ENCODE measurements around the gene PSMB10. TPM values are rescaled to one million over a fixed set of nuclear protein-coding genes. Genes with fewer than 3 reads are reported as not detected.

PSMB10 gene
- total and polyA plus RNA-seq, 3 experiments from 2014 or later = 176 to 518 (median 189) TPM

GRCh38 chr16:67966549-67967182 lies 30.0 kb upstream of the PSMB10 start:
- peaks cover 22 to 32% (median 30%) of the 10 kb centered on the region in 3 donors for H3K4me1 Mint-ChIP-seq
- CTCF ChIA-PET = interaction anchor here (1.0 to 1.4 kb wide), 2 partner anchors 25 to 84 kb away, joined by 4 to 5 read pairs; no protein-coding TSS in a partner anchor
- peaks cover 17% of the 10 kb centered on the region for H3K4me1 ChIP-seq (ENCODE audit: insufficient read depth, low read length)
- H3K27me3 ChIP-seq (ENCODE audit: insufficient read depth, low read length, poor library complexity, severe bottlenecking) = no peaks in the 10 kb centered on the region
- DNase-seq = no peak
- H3K27ac Mint-ChIP-seq = peak overlapping the region in 5 of 8 donors; percentile 74 to 95 (median 91)
- H3K9me3 ChIP-seq (ENCODE audit: low read length) = no peaks in the 10 kb centered on the region
- no peaks in the 10 kb centered on the region for H3K9me3 Mint-ChIP-seq
- POLR2A ChIA-PET = interaction anchor here (1.0 kb wide), 1 partner anchor 31 kb away, joined by 4 read pairs; no protein-coding TSS in a partner anchor
- H3K36me3 Mint-ChIP-seq = peaks cover 0 to 16% (median 0%) of the 10 kb centered on the region in 3 donors
- H3K27ac ChIP-seq (ENCODE audit: low read depth, low read length) = no peak overlapping the region
- peaks cover 6% of the 10 kb centered on the region for H3K36me3 ChIP-seq (ENCODE audit: insufficient read depth, low read length)
- peak overlapping the region; percentile 83 to 97 (median 96) for H3K4me3 Mint-ChIP-seq
- no peaks in the 10 kb centered on the region for H3K27me3 Mint-ChIP-seq
- peak overlapping the region; percentile 81 for H3K4me3 ChIP-seq (ENCODE audit: low read length)

GRCh38 chr16:67965668-67966548 lies 29.3 kb upstream of the PSMB10 start:
- Mint-ChIP-seq H3K27ac (peak overlapping the region in 3 of 8 donors; percentile 31 to 61 (median 52)), H3K36me3 (peaks cover 0 to 23% (median 2%) of the 10 kb centered on the region in 3 donors), H3K27me3 (no peaks in the 10 kb centered on the region), H3K4me3 (peak overlapping the region in 1 of 7 donors; percentile 96), H3K9me3 (no peaks in the 10 kb centered on the region), H3K4me1 (peaks cover 22 to 32% (median 30%) of the 10 kb centered on the region in 3 donors)
- no peaks in the 10 kb centered on the region for H3K9me3 ChIP-seq (ENCODE audit: low read length)
- H3K4me3 ChIP-seq (ENCODE audit: low read length) = no peak overlapping the region
- ChIA-PET POLR2A (interaction anchor here (1.0 kb wide), 1 partner anchor 30 kb away, joined by 4 read pairs; no protein-coding TSS in a partner anchor), CTCF (interaction anchor here (1.4 kb wide), 1 partner anchor 83 kb away, joined by 4 read pairs; no protein-coding TSS in a partner anchor)
- H3K36me3 ChIP-seq (ENCODE audit: insufficient read depth, low read length) = peaks cover 10% of the 10 kb centered on the region
- no peaks in the 10 kb centered on the region for H3K27me3 ChIP-seq (ENCODE audit: insufficient read depth, low read length, poor library complexity, severe bottlenecking)
- no peak for DNase-seq
- H3K27ac ChIP-seq (ENCODE audit: low read depth, low read length) = no peak overlapping the region
- peaks cover 17% of the 10 kb centered on the region for H3K4me1 ChIP-seq (ENCODE audit: insufficient read depth, low read length)

DNA sequence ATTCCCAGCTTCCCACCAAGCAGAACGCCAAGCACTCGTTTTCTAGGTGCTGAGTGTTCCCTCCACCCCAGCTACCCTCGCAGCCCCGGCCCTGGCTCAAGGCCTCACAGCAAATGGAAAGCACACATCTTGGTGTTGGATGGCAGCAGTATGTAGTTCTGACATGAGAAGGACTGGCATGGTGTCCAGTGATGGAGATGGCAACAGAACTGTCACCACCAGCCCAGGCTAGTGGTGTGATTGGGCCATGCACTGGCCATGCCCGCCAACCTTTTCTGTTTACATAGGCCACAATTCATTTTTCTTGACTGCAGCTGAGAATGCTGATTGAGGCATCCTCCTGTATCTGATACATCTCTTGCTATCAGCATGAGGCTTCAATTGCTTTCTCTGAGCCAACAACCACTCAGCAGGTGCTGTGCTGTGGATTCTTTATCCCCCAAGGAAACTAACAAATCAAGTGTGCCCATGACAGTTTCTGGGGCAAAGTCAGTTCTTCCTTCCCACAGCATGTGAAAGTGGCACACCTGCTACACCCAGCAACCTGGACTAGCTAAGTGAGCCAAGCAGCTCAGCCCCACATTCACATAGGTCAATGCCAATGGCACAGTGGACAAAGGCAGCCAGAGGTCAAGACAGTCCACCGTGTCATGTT lies 28.0 kb upstream of the PSMB10 start:
- ChIA-PET CTCF (no interaction called here), POLR2A (interaction anchor here (0.6 to 0.7 kb wide), 2 partner anchors 41 to 1331 kb away, joined by 3 to 4 read pairs; no protein-coding TSS in a partner anchor)
- H3K27me3 Mint-ChIP-seq = no peaks in the 10 kb centered on the region
- no peak overlapping the region for H3K4me3 ChIP-seq (ENCODE audit: low read length)
- H3K9me3 ChIP-seq (ENCODE audit: low read length) = no peaks in the 10 kb centered on the region
- peak overlapping the region in 1 of 7 donors; percentile 27 for H3K4me3 Mint-ChIP-seq
- H3K4me1 Mint-ChIP-seq = peaks cover 20 to 30% (median 29%) of the 10 kb centered on the region in 3 donors
- H3K4me1 ChIP-seq (ENCODE audit: insufficient read depth, low read length) = peaks cover 17% of the 10 kb centered on the region
- H3K9me3 Mint-ChIP-seq = no peaks in the 10 kb centered on the region
- peaks cover 0 to 32% (median 4%) of the 10 kb centered on the region in 3 donors for H3K36me3 Mint-ChIP-seq
- no peak overlapping the region for H3K27ac ChIP-seq (ENCODE audit: low read depth, low read length)
- peak overlapping the region in 3 of 8 donors; percentile 7 to 70 (median 66) for H3K27ac Mint-ChIP-seq
- H3K36me3 ChIP-seq (ENCODE audit: insufficient read depth, low read length) = peaks cover 11% of the 10 kb centered on the region
- DNase-seq = no peak
- H3K27me3 ChIP-seq (ENCODE audit: insufficient read depth, low read length, poor library complexity, severe bottlenecking) = no peaks in the 10 kb centered on the region

GRCh38 chr16:67963662-67964321 lies 27.1 kb upstream of the PSMB10 start:
- Histone ChIP-seq H3K36me3 (ENCODE audit: insufficient read depth, low read length) (peaks cover 11% of the 10 kb centered on the region), H3K4me1 (ENCODE audit: insufficient read depth, low read length) (peaks cover 17% of the 10 kb centered on the region), H3K9me3 (ENCODE audit: low read length) (no peaks in the 10 kb centered on the region), H3K27me3 (ENCODE audit: insufficient read depth, low read length, poor library complexity, severe bottlenecking) (no peaks in the 10 kb centered on the region), H3K4me3 (ENCODE audit: low read length) (no peak overlapping the region), H3K27ac (ENCODE audit: low read depth, low read length) (no peak overlapping the region)
- Mint-ChIP-seq H3K4me3 (no peak overlapping the region), H3K36me3 (peaks cover 0 to 32% (median 4%) of the 10 kb centered on the region in 3 donors), H3K9me3 (no peaks in the 10 kb centered on the region), H3K4me1 (peaks cover 16 to 25% (median 23%) of the 10 kb centered on the region in 3 donors), H3K27me3 (no peaks in the 10 kb centered on the region), H3K27ac (no peak overlapping the region)
- ChIA-PET CTCF (interaction anchor here (1.4 kb wide), 1 partner anchor 23 kb away, joined by 4 read pairs; no protein-coding TSS in a partner anchor), POLR2A (interaction anchor here (0.6 kb wide), 1 partner anchor 1331 kb away, joined by 4 read pairs; no protein-coding TSS in a partner anchor)
- no peak for DNase-seq

DNA sequence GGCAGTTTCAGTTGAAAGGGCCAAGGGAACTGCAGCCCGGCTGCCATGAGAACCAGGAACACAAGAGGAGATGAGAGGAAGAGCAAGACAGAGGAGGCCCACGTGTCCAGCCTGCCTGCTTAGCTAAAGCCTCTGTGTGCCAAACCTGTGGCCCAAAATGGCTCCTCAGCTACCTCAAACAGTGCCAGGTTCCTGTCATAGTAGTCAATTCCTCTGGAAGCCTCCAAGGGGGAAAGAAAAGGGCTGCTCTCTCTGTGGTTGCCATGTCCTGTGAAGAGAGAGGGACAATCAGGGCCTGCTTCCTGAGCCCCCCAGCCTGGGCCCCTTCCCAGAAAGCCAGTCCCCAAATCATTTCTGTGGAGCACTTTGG lies 26.6 kb upstream of the PSMB10 start:
- H3K4me3 ChIP-seq (ENCODE audit: low read length) = no peak overlapping the region
- no peaks in the 10 kb centered on the region for H3K27me3 Mint-ChIP-seq
- H3K9me3 Mint-ChIP-seq = no peaks in the 10 kb centered on the region
- POLR2A ChIA-PET = no interaction called here
- H3K4me3 Mint-ChIP-seq = peak overlapping the region in 1 of 7 donors; percentile 54
- H3K9me3 ChIP-seq (ENCODE audit: low read length) = no peaks in the 10 kb centered on the region
- CTCF ChIA-PET = interaction anchor here (1.0 to 1.4 kb wide), 2 partner anchors 23 to 147 kb away, joined by 4 read pairs; no protein-coding TSS in a partner anchor
- peaks cover 0 to 35% (median 4%) of the 10 kb centered on the region in 3 donors for H3K36me3 Mint-ChIP-seq
- peaks cover 11% of the 10 kb centered on the region for H3K36me3 ChIP-seq (ENCODE audit: insufficient read depth, low read length)
- H3K4me1 ChIP-seq (ENCODE audit: insufficient read depth, low read length) = peaks cover 17% of the 10 kb centered on the region
- H3K27ac Mint-ChIP-seq = no peak overlapping the region
- no peaks in the 10 kb centered on the region for H3K27me3 ChIP-seq (ENCODE audit: insufficient read depth, low read length, poor library complexity, severe bottlenecking)
- DNase-seq = no peak
- H3K27ac ChIP-seq (ENCODE audit: low read depth, low read length) = no peak overlapping the region
- H3K4me1 Mint-ChIP-seq = peaks cover 16 to 25% (median 23%) of the 10 kb centered on the region in 3 donors

GRCh38 chr16:67962135-67962534 lies 25.5 kb upstream of the PSMB10 start:
- ChIA-PET CTCF (interaction anchor here (0.9 to 1.4 kb wide), 3 partner anchors 22 to 441 kb away, joined by 3 to 4 read pairs (median 4); no protein-coding TSS in a partner anchor), POLR2A (no interaction called here)
- Mint-ChIP-seq H3K4me3 (no peak overlapping the region), H3K9me3 (no peaks in the 10 kb centered on the region), H3K27ac (peak overlapping the region in 1 of 8 donors; percentile 60), H3K36me3 (peaks cover 0 to 35% (median 4%) of the 10 kb centered on the region in 3 donors), H3K4me1 (peaks cover 9 to 17% (median 15%) of the 10 kb centered on the region in 3 donors), H3K27me3 (no peaks in the 10 kb centered on the region)
- H3K9me3 ChIP-seq (ENCODE audit: low read length) = no peaks in the 10 kb centered on the region
- peaks cover 11% of the 10 kb centered on the region for H3K36me3 ChIP-seq (ENCODE audit: insufficient read depth, low read length)
- no peak for DNase-seq
- H3K27me3 ChIP-seq (ENCODE audit: insufficient read depth, low read length, poor library complexity, severe bottlenecking) = no peaks in the 10 kb centered on the region
- peaks cover 10% of the 10 kb centered on the region for H3K4me1 ChIP-seq (ENCODE audit: insufficient read depth, low read length)
- no peak overlapping the region for H3K4me3 ChIP-seq (ENCODE audit: low read length)
- no peak overlapping the region for H3K27ac ChIP-seq (ENCODE audit: low read depth, low read length)

GRCh38 chr16:67961551-67961957 lies 24.9 kb upstream of the PSMB10 start:
- Mint-ChIP-seq H3K27me3 (no peaks in the 10 kb centered on the region), H3K4me3 (no peak overlapping the region), H3K4me1 (peaks cover 5 to 12% (median 10%) of the 10 kb centered on the region in 3 donors), H3K9me3 (no peaks in the 10 kb centered on the region), H3K36me3 (peaks cover 0 to 35% (median 4%) of the 10 kb centered on the region in 3 donors), H3K27ac (peak overlapping the region in 1 of 8 donors; percentile 60)
- CTCF ChIA-PET = interaction anchor here (0.6 to 2.3 kb wide), 3 partner anchors 145 to 440 kb away, joined by 3 to 8 read pairs (median 3); no protein-coding TSS in a partner anchor
- no peak overlapping the region for H3K27ac ChIP-seq (ENCODE audit: low read depth, low read length)
- no peak overlapping the region for H3K4me3 ChIP-seq (ENCODE audit: low read length)
- no peaks in the 10 kb centered on the region for H3K9me3 ChIP-seq (ENCODE audit: low read length)
- H3K4me1 ChIP-seq (ENCODE audit: insufficient read depth, low read length) = peaks cover 4% of the 10 kb centered on the region
- POLR2A ChIA-PET = no interaction called here
- H3K27me3 ChIP-seq (ENCODE audit: insufficient read depth, low read length, poor library complexity, severe bottlenecking) = no peaks in the 10 kb centered on the region
- H3K36me3 ChIP-seq (ENCODE audit: insufficient read depth, low read length) = peaks cover 11% of the 10 kb centered on the region
- DNase-seq = no peak
